Measurements from ENCODE around the gene ZNF100. TPM values are rescaled to one million over a fixed set of nuclear protein-coding genes. Genes with fewer than 3 reads are reported as not detected.
"Not testable (repeated sequence)": the region's sequence is repeated elsewhere in the genome, so short reads cannot be mapped to it uniquely, and the experiment has no call there.

Gene ZNF100
- total RNA-seq, 1 experiment from 2014 or later = 8.5 TPM

DNA sequence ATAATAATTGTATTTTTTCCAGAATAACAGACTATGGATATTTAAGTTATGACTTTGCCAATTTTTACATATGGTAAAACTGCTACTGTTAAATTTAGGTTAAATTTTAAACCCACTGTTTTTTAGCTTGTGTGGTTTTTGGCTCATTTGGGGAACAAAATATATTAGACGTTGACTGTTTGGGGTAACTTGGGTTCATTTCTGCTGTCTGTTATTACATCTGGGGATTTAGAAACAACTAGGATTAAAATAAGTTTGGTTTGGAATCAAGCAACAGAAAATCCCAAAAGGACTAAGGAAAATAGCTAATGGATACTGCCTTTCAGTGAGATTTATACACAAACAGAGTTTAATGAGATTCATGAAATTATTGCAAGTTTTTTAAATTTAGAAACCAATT lies 92.9 kb downstream of the ZNF100 start:
- POLR2A ChIA-PET = no interaction called here

DNA sequence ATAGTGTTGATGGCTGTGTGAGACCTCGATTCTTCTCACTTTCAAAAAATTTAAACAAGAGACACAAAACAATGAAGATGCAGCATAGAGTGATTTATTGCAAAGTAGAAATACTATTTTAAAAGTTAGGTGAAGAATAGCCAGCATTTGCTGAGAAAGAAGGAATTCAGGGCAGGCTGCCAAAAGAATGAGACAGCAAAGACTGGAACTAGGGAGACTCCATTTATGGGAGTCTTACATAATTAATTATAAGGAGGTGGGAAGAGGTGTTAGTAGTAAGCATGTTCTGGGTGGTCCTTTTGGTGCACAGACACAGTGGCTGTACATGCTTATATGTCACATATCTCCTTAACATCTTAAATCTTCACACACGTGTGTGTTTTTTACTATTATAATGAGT lies 93.9 kb downstream of the ZNF100 start:
- POLR2A ChIA-PET; H3K27ac ChIP-seq (ENCODE audit: low read depth, low read length); intact Hi-C loops (cut with micrococcal nuclease); H3K9me3 ChIP-seq (ENCODE audit: control insufficient read depth in 1 of 2, insufficient read depth in 1 of 2, low read depth in 1 of 2, low read length in 2 of 2); H3K4me1 ChIP-seq (ENCODE audit: control insufficient read depth in 1 of 2, insufficient read depth in 2 of 2, low read length in 2 of 2); ATAC-seq; BruUV-seq (replicated peaks); H3K9ac ChIP-seq (ENCODE audit: low read length); H3K9me2 ChIP-seq (ENCODE audit: insufficient read depth); H4K20me1 ChIP-seq (ENCODE audit: insufficient read depth); H3K4me2 ChIP-seq (ENCODE audit: low read length); H3K36me3 ChIP-seq (ENCODE audit: control insufficient read depth in 1 of 2, insufficient read depth in 2 of 2, low read length in 2 of 2); H3K79me2 ChIP-seq (ENCODE audit: insufficient read depth, low read length); RAD21 ChIA-PET (ENCODE audit: low non-redundant PET in 1 of 2, low total read pairs in 2 of 2, uncharacterized antibody in 2 of 2, unreplicated experiment in 2 of 2); H2AFZ ChIP-seq (ENCODE audit: low read depth, low read length, poor library complexity, severe bottlenecking); CTCF ChIA-PET; H3K4me3 ChIP-seq (replicated peaks in 1 of 2; ENCODE audit: low read depth in 1 of 2, low read length in 2 of 2); DNase-seq (ENCODE audit: low read depth, low spot score); H3K27me3 ChIP-seq (ENCODE audit: insufficient read depth, low read length): not testable (repeated sequence)

More for the DNA sequence above, 92.9 kb downstream of the ZNF100 start:
- Histone ChIP-seq H4K20me1 (ENCODE audit: insufficient read depth) (no peaks in the 10 kb centered on the region), H3K79me2 (ENCODE audit: insufficient read depth, low read length) (no peaks in the 10 kb centered on the region), H3K4me2 (ENCODE audit: low read length) (no peak overlapping the region), H3K4me1 (ENCODE audit: control insufficient read depth in 1 of 2, insufficient read depth in 2 of 2, low read length in 2 of 2) (no peaks in the 10 kb centered on the region), H3K9ac (ENCODE audit: low read length) (no peak overlapping the region), H3K27ac (ENCODE audit: low read depth, low read length) (no peak overlapping the region), H3K27me3 (ENCODE audit: insufficient read depth, low read length) (no peaks in the 10 kb centered on the region), H3K9me2 (ENCODE audit: insufficient read depth) (no peaks in the 10 kb centered on the region), H3K9me3 (ENCODE audit: control insufficient read depth in 1 of 2, insufficient read depth in 1 of 2, low read depth in 1 of 2, low read length in 2 of 2) (peaks cover 0 to 7% of the 10 kb centered on the region in 2 experiments; a peak in 2 of 4 replicates), H3K4me3 (replicated peaks in 1 of 2; ENCODE audit: low read depth in 1 of 2, low read length in 2 of 2) (no peak overlapping the region), H2AFZ (ENCODE audit: low read depth, low read length, poor library complexity, severe bottlenecking) (no peak overlapping the region), H3K36me3 (ENCODE audit: control insufficient read depth in 1 of 2, insufficient read depth in 2 of 2, low read length in 2 of 2) (no peaks in the 10 kb centered on the region)
- BruUV-seq (replicated peaks) = no TSS peak
- ATAC-seq (no peak), DNase-seq (ENCODE audit: low read depth, low spot score) (no peak)
- TF ChIP-seq YY1 (IDR thresholded peaks at IDR 0.05; ENCODE audit: extremely low read depth, insufficient replicate concordance, low read depth, low read length) (no peak), CEBPB (IDR thresholded peaks at IDR 0.05; ENCODE audit: low read depth) (no peak)
- RAD21 ChIA-PET (ENCODE audit: low non-redundant PET in 1 of 2, low total read pairs in 2 of 2, uncharacterized antibody in 2 of 2, unreplicated experiment in 2 of 2) = no interaction called here
- CTCF ChIA-PET = no interaction called here
- intact Hi-C loops (cut with micrococcal nuclease) = no loop called here

Other genes with a start within 250 kb of the ZNF100 start
- 0.34 TPM for gene ZNF43, start 68.6 kb upstream of the ZNF100 start, total RNA-seq (2021; ENCODE audit: unreplicated experiment)
- gene ZNF208, start 243.4 kb upstream of the ZNF100 start, total RNA-seq (2021; ENCODE audit: unreplicated experiment) = not detected

Measured in HCT116 (cell line).